ENCODE data around the gene ALDH1L1. TPM values are rescaled to one million over a fixed set of nuclear protein-coding genes. Genes with fewer than 3 reads are reported as not detected.

Gene ALDH1L1
- total and polyA plus RNA-seq, 2 of the 8 experiments (the other 6 are each of a cell fraction or from before 2014, with no cell fraction given), result 0.98 to 1.6 TPM

GRCh38 chr3:126197343-126197742 is 17.0 kb upstream of the ALDH1L1 start (continued):
- TF ChIP-seq CHD7 (IDR thresholded peaks at IDR 0.05; ENCODE audit: insufficient replicate concordance, low read length) (no peak), BRCA1 (IDR thresholded peaks at IDR 0.05; ENCODE audit: low read depth, low read length) (no peak), KDM1A (IDR thresholded peaks at IDR 0.05; ENCODE audit: borderline replicate concordance, low read length) (no peak), RNF2 (IDR thresholded peaks at IDR 0.05; ENCODE audit: borderline replicate concordance, low read depth, low read length, missing control alignments, poor library complexity, severe bottlenecking) (no peak), TCF12 (IDR thresholded peaks at IDR 0.05; ENCODE audit: low read depth, low read length) (no peak), HDAC2 (IDR thresholded peaks at IDR 0.05; ENCODE audit: borderline replicate concordance in 1 of 2, low read depth in 2 of 2, low read length in 2 of 2) (no peak), SAP30 (IDR thresholded peaks at IDR 0.05; ENCODE audit: insufficient read depth, insufficient replicate concordance, low read length) (no peak), ATF2 (IDR thresholded peaks at IDR 0.05; ENCODE audit: low read length) (no peak), NANOG (IDR thresholded peaks at IDR 0.05; ENCODE audit: insufficient read depth, low read depth, low read length, poor library complexity, severe bottlenecking) (no peak)
